ENCODE results near the gene MMP8. TPM values are rescaled to one million over a fixed set of nuclear protein-coding genes. Genes with fewer than 3 reads are reported as not detected.

Gene MMP8
- total RNA-seq, 2 experiments from 2014 or later: not detected

DNA sequence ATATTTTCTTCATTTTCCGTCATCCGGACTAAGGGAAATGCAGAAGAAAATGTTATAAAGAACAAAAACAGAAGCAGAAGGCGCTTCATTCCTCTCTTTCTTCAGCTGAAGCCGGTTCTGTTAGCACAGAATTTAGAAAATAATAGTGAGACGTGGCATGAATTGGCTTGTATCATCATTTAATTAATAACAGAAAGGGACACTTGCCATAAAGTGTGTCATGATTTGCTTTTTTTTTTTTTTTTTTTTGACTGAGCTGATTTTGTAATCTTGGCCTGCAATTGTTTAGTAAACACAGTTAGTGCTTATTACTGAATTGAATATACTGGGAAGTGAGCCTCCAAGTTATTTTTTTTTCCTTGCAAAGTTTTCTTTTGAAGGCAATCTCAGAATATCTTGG lies 19.1 kb downstream of the MMP8 start, which contains the start of gene MMP27:
Gene MMP27, minus strand, starts transcription at position 144 of the 400 bp plus-strand sequence. Its CDS starts 55 bp downstream, at position 89.
- no peaks in the 10 kb centered on the region for H3K9me3 ChIP-seq (ENCODE audit: low read length)
- ChIA-PET POLR2A (interaction anchor here (0.6 kb wide), 1 partner anchor 1083 kb away, joined by 3 read pairs; no protein-coding TSS in a partner anchor), CTCF (ENCODE audit: unreplicated experiment) (no interaction called here)
- H3K4me2 ChIP-seq (ENCODE audit: low read length): no peak within 1 kb of the TSS
- intact Hi-C loops (cut with micrococcal nuclease; ENCODE audit: unreplicated experiment): no loop called here
- H3K36me3 ChIP-seq (ENCODE audit: insufficient read depth, low read length): no peaks in the 10 kb centered on the region
- no peak within 1 kb of the TSS for H3K27ac ChIP-seq (ENCODE audit: low read depth, low read length, poor library complexity, severe bottlenecking)
- no peaks in the 10 kb centered on the region for H3K4me1 ChIP-seq (ENCODE audit: insufficient read depth, low read length, poor library complexity, severe bottlenecking)
- H4K20me1 ChIP-seq (ENCODE audit: insufficient read depth, low read length): no peaks in the 10 kb centered on the region
- no peaks in the 10 kb centered on the region for H3K79me2 ChIP-seq (ENCODE audit: insufficient read depth, low read depth, low read length)
- no peak for DNase-seq (ENCODE audit: low spot score)
- BruUV-seq (replicated peaks): no TSS peak
- H3K4me3 ChIP-seq (ENCODE audit: low read depth, low read length, poor library complexity, severe bottlenecking): no peak within 1 kb of the TSS
- H2AFZ ChIP-seq (ENCODE audit: low read length): no peak within 1 kb of the TSS
- H3K9me2 ChIP-seq (ENCODE audit: insufficient read depth, low read length): no peaks in the 10 kb centered on the region
- TF ChIP-seq EZH2phosphoT487 (IDR thresholded peaks at IDR 0.05; ENCODE audit: borderline replicate concordance, low read depth, low read length) (no peak), CTCF (conservative IDR thresholded peaks at IDR 0.05; ENCODE audit: low read length) (no peak)

GRCh38 chr11:102704841-102705240 lies 19.9 kb downstream of the MMP8 start:
- Histone ChIP-seq H3K4me1 (ENCODE audit: insufficient read depth, low read length, poor library complexity, severe bottlenecking) (no peaks in the 10 kb centered on the region), H3K36me3 (ENCODE audit: insufficient read depth, low read length) (no peaks in the 10 kb centered on the region), H3K27ac (ENCODE audit: low read depth, low read length, poor library complexity, severe bottlenecking) (no peak overlapping the region), H3K79me2 (ENCODE audit: insufficient read depth, low read depth, low read length) (no peaks in the 10 kb centered on the region), H3K9me3 (ENCODE audit: low read length) (no peaks in the 10 kb centered on the region), H3K4me2 (ENCODE audit: low read length) (no peak overlapping the region), H3K4me3 (ENCODE audit: low read depth, low read length, poor library complexity, severe bottlenecking) (no peak overlapping the region), H4K20me1 (ENCODE audit: insufficient read depth, low read length) (no peaks in the 10 kb centered on the region), H2AFZ (ENCODE audit: low read length) (no peak overlapping the region), H3K9me2 (ENCODE audit: insufficient read depth, low read length) (no peaks in the 10 kb centered on the region)
- ChIA-PET CTCF (ENCODE audit: unreplicated experiment) (no interaction called here), POLR2A (interaction anchor here (0.5 to 0.6 kb wide), 2 partner anchors 15 to 1082 kb away, joined by 3 read pairs; no protein-coding TSS in a partner anchor)
- TF ChIP-seq CTCF (conservative IDR thresholded peaks at IDR 0.05; ENCODE audit: low read length) (no peak), EZH2phosphoT487 (IDR thresholded peaks at IDR 0.05; ENCODE audit: borderline replicate concordance, low read depth, low read length) (no peak)
- intact Hi-C loops (cut with micrococcal nuclease; ENCODE audit: unreplicated experiment): no loop called here
- DNase-seq (ENCODE audit: low spot score): no peak
- no TSS peak for BruUV-seq (replicated peaks)

GRCh38 chr11:102703826-102704493 lies 20.8 kb downstream of the MMP8 start:
- TF ChIP-seq EZH2phosphoT487 (IDR thresholded peaks at IDR 0.05; ENCODE audit: borderline replicate concordance, low read depth, low read length): no peak
- no peak for TF ChIP-seq CTCF (conservative IDR thresholded peaks at IDR 0.05; ENCODE audit: low read length)
- Histone ChIP-seq H3K4me3 (ENCODE audit: low read depth, low read length, poor library complexity, severe bottlenecking) (no peak overlapping the region), H3K4me2 (ENCODE audit: low read length) (no peak overlapping the region), H3K27ac (ENCODE audit: low read depth, low read length, poor library complexity, severe bottlenecking) (no peak overlapping the region), H2AFZ (ENCODE audit: low read length) (no peak overlapping the region), H3K9me3 (ENCODE audit: low read length) (no peaks in the 10 kb centered on the region), H3K36me3 (ENCODE audit: insufficient read depth, low read length) (no peaks in the 10 kb centered on the region), H4K20me1 (ENCODE audit: insufficient read depth, low read length) (no peaks in the 10 kb centered on the region), H3K9me2 (ENCODE audit: insufficient read depth, low read length) (no peaks in the 10 kb centered on the region), H3K79me2 (ENCODE audit: insufficient read depth, low read depth, low read length) (no peaks in the 10 kb centered on the region), H3K4me1 (ENCODE audit: insufficient read depth, low read length, poor library complexity, severe bottlenecking) (no peaks in the 10 kb centered on the region)
- intact Hi-C loops (cut with micrococcal nuclease; ENCODE audit: unreplicated experiment): no loop called here
- BruUV-seq (replicated peaks): no TSS peak
- CTCF ChIA-PET (ENCODE audit: unreplicated experiment): no interaction called here
- POLR2A ChIA-PET: no interaction called here
- no peak for DNase-seq (ENCODE audit: low spot score)

Measured in OCI-LY7 (cell line).